RCC 7860 (cell line): ENCODE data around the gene PLEKHM2.
A peak's percentile ranks its signal among the peaks of the same experiment; 100 is the strongest.

Experiments
- DNase-seq: peaks from one replicate; pipeline ENCODE4 v3.0.0-alpha.2; 2015; ENCODE audit warnings: low spot score
- FAIRE-seq: peaks from 2 replicates; lab custom pipeline; 2012; peaks lifted over from hg19 to GRCh38; lab: Jason Lieb, UNC

PLEKHM2 gene

GRCh38 chr1:15736038-15736891 lies 52.1 kb downstream of the PLEKHM2 start, which contains the start of gene SLC25A34:
Gene SLC25A34 (plus strand): TSS chr1:15736258. CDS start chr1:15736486, 228 bp downstream.
- no peak for DNase-seq
- FAIRE-seq: no peak

- DNase-seq (no peak), FAIRE-seq (no peak)
These were observed 52.8 kb downstream of the PLEKHM2 start for GRCh38 chr1:15736892-15737261.

GRCh38 chr1:15737324-15738319 lies 53.5 kb downstream of the PLEKHM2 start:
- DNase-seq (no peak), FAIRE-seq (no peak)

GRCh38 chr1:15738416-15739113 lies 54.4 kb downstream of the PLEKHM2 start:
- no peak for FAIRE-seq
- DNase-seq: no peak

- no peak for DNase-seq
These were observed 55.1 kb downstream of the PLEKHM2 start for GRCh38 chr1:15739259-15739658.

GRCh38 chr1:15739745-15740144 lies 55.6 kb downstream of the PLEKHM2 start:
- no peak for DNase-seq
- FAIRE-seq: no peak

More at GRCh38 chr1:15739259-15739658, 55.1 kb downstream of the PLEKHM2 start:
- no peak for FAIRE-seq

- FAIRE-seq: no peak
These were observed 57.1 kb downstream of the PLEKHM2 start for GRCh38 chr1:15740924-15741850.

GRCh38 chr1:15742339-15742801 lies 58.2 kb downstream of the PLEKHM2 start, which contains the start of gene TMEM82:
Gene TMEM82 (plus strand): TSS chr1:15742499. CDS start chr1:15742560, 61 bp downstream.
- DNase-seq (no peak), FAIRE-seq (no peak)

More at GRCh38 chr1:15740924-15741850, 57.1 kb downstream of the PLEKHM2 start:
- DNase-seq: peak; percentile 69

- FAIRE-seq: no peak
- no peak for DNase-seq
These were observed 60.1 kb downstream of the PLEKHM2 start for GRCh38 chr1:15744122-15744679.

GRCh38 chr1:15747378-15747777 lies 63.3 kb downstream of the PLEKHM2 start:
- DNase-seq: no peak
- FAIRE-seq: no peak

- no peak for DNase-seq
- FAIRE-seq: no peak
These were observed 64.1 kb downstream of the PLEKHM2 start for GRCh38 chr1:15748264-15748663.

- FAIRE-seq (no peak), DNase-seq (no peak)
These were observed 64.7 kb downstream of the PLEKHM2 start for GRCh38 chr1:15748690-15749398.

GRCh38 chr1:15749399-15750291 lies 65.5 kb downstream of the PLEKHM2 start:
- FAIRE-seq: no peak

GRCh38 chr1:15750924-15751323 lies 66.8 kb downstream of the PLEKHM2 start:
- DNase-seq: no peak
- FAIRE-seq: no peak

More at GRCh38 chr1:15749399-15750291, 65.5 kb downstream of the PLEKHM2 start:
- DNase-seq: no peak

GRCh38 chr1:15751717-15752116 lies 67.6 kb downstream of the PLEKHM2 start:
- FAIRE-seq: no peak

GRCh38 chr1:15753776-15754175 lies 69.7 kb downstream of the PLEKHM2 start:
- no peak for FAIRE-seq
- no peak for DNase-seq

More at GRCh38 chr1:15751717-15752116, 67.6 kb downstream of the PLEKHM2 start:
- DNase-seq: no peak

- FAIRE-seq: no peak
- DNase-seq: no peak
These were observed 71.0 kb downstream of the PLEKHM2 start for GRCh38 chr1:15755021-15755645.
